Esophagus muscularis mucosa (tissue), 4 donors: ENCODE results near the gene TNRC18. TPM values are rescaled to one million over a fixed set of nuclear protein-coding genes. Genes with fewer than 3 reads are reported as not detected.
A peak's percentile ranks its signal among the peaks of the same experiment; 100 is the strongest.

Experiments
- DNase-seq: peaks from one replicate; pipeline ENCODE4 v3.0.0-alpha.2; 2017; ENCODE audit errors: extremely low spot score
- H3K27ac ChIP-seq, 4 donors: fragments of 200-600 bp; sonication (generic); replicated peaks in 1 of 4; 1 replicate in 3 of 4; 2 replicates in 1 of 4; pipeline ENCODE4 v1.5.1; 2016 to 2019; ENCODE audit warnings: mild to moderate bottlenecking in 1 of 4
- H3K27me3 ChIP-seq, 4 donors: fragments of 200-600 bp; sonication (generic); one replicate each; pipeline versions ENCODE4 v1.5.1 to v1.6.0; 2016 to 2019
- H3K36me3 ChIP-seq, 4 donors: fragments of 200-600 bp; sonication (generic); one replicate each; pipeline ENCODE4 v1.5.1; 2016 to 2019
- H3K4me1 ChIP-seq, 4 donors: fragments of 200-600 bp; sonication (generic); one replicate each; pipeline ENCODE4 v1.5.1; 2016 to 2019
- H3K4me3 ChIP-seq, 4 donors: fragments of 200-600 bp; sonication (generic); 1 replicate in 2 of 4; 2 replicates in 2 of 4; pipeline ENCODE4 v1.5.1; 2016 to 2019; ENCODE audit warnings: mild to moderate bottlenecking in 4 of 4, moderate library complexity in 1 of 4
- H3K9me3 ChIP-seq, 4 donors: fragments of 200-600 bp; sonication (generic); 1 replicate in 3 of 4; 2 replicates in 1 of 4; pipeline ENCODE4 v1.5.1; 2016 to 2019
- EP300 ChIP-seq: sonication (generic); formaldehyde crosslinking; IDR thresholded peaks from one replicate; pipeline ENCODE4 v1.6.1; 2017; ENCODE audit warnings: antibody characterized with exemption
- POLR2A ChIP-seq: fragments of 450-650 bp; IDR thresholded peaks from one replicate; pipeline ENCODE4 v1.6.1; 2017; ENCODE audit warnings: antibody characterized with exemption, moderate library complexity, mild to moderate bottlenecking, low read depth
- POLR2AphosphoS5 ChIP-seq, 2 donors: sonication (generic); formaldehyde crosslinking; IDR thresholded peaks; one replicate each; pipeline ENCODE4 v1.6.1; 2017; ENCODE audit warnings: antibody characterized with exemption in 2 of 2
- WGBS: methylation state at CpG from one replicate; pipeline ENCODE4 v1.1.5; 2018; 5-methylcytosine and 5-hydroxymethylcytosine counted together
- intact Hi-C: fragments of 100-400 bp; cut with DNase I; formaldehyde crosslinking; loops from one replicate; pipeline ENCODE4 v1.15.1; 2023
- total RNA-seq, 4 donors: library from RNA; depleted of rRNA; stranded (reverse); fragments of >200 nt; gene quantifications; one replicate each; pipeline versions ENCODE4 v1.1.0 to v1.2.1, GENCODE V29; 2016
- TF ChIP-seq, protein P1 (sequence below), 3 experiments: fragments of 200-600 bp in 2 of 3; fragments of 450-650 bp in 1 of 3; sonication (generic) in 2 of 3; IDR thresholded peaks; one replicate each; pipeline ENCODE4 v1.5.1; 2017 to 2019; ENCODE audit warnings: antibody characterized with exemption in 3 of 3, mild to moderate bottlenecking in 2 of 3, moderate library complexity in 1 of 3

TNRC18 gene
- total RNA-seq, 4 donors from 2014 or later = 101 to 277 (median 166) TPM

DNA sequence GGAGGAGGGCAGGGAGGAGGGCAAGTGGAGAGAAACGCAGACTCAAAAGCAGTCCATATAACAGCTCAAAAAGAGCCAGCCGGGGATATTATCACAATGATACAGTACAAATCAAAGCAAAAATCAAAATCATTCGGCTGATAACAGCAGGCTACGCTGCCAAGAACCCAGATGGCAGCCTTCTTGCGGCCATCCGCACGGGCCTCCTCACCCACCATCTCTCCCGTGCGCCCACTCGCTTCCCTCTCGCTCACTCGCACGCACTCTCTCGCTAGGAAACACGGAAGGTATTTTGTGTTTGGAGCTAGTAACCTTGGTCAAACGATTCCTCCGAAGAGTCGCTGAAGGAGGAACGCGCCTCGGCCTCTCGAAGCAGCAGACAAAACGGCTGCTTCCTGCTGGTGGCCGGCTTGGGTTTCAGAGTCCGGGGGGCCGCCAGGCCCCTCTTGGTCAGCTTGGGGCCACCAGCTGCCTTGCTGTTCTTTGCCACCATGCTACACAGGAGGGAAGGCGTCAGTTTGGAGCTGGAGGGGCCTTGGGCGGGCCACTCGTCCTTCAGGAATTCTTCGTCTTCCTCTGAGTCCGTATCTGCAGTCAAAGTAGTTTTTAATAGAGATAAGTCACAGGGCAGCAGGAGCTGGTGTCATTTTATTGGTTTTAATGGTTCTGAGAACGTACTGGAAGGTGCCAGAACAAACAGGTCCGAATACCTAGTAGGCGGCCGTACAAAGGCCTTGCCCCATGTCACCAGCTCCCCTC, 71.9 kb downstream of the TNRC18 start:
- no peaks in the 10 kb centered on the region for H3K27me3 ChIP-seq
- TF ChIP-seq POLR2A (no peak), POLR2AphosphoS5 (IDR thresholded peaks at IDR 0.05) (no peak), EP300 (no peak)
- TF ChIP-seq, protein P1, sequence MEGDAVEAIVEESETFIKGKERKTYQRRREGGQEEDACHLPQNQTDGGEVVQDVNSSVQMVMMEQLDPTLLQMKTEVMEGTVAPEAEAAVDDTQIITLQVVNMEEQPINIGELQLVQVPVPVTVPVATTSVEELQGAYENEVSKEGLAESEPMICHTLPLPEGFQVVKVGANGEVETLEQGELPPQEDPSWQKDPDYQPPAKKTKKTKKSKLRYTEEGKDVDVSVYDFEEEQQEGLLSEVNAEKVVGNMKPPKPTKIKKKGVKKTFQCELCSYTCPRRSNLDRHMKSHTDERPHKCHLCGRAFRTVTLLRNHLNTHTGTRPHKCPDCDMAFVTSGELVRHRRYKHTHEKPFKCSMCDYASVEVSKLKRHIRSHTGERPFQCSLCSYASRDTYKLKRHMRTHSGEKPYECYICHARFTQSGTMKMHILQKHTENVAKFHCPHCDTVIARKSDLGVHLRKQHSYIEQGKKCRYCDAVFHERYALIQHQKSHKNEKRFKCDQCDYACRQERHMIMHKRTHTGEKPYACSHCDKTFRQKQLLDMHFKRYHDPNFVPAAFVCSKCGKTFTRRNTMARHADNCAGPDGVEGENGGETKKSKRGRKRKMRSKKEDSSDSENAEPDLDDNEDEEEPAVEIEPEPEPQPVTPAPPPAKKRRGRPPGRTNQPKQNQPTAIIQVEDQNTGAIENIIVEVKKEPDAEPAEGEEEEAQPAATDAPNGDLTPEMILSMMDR (IDR thresholded peaks at IDR 0.05) = no peak
- H3K27ac ChIP-seq = peak overlapping the region in 3 of 4 donors; percentile 8 to 81 (median 49)
- DNase-seq = no peak
- intact Hi-C loops = no loop called here
- peaks cover 19 to 82% (median 73%) of the 10 kb centered on the region in 4 donors for H3K36me3 ChIP-seq
- H3K9me3 ChIP-seq = no peaks in the 10 kb centered on the region
- no peak overlapping the region for H3K4me3 ChIP-seq
- 86% methylated on average over 35 of the region's 35 CpGs for WGBS
- H3K4me1 ChIP-seq = peaks cover 27 to 88% (median 83%) of the 10 kb centered on the region in 4 donors

DNA sequence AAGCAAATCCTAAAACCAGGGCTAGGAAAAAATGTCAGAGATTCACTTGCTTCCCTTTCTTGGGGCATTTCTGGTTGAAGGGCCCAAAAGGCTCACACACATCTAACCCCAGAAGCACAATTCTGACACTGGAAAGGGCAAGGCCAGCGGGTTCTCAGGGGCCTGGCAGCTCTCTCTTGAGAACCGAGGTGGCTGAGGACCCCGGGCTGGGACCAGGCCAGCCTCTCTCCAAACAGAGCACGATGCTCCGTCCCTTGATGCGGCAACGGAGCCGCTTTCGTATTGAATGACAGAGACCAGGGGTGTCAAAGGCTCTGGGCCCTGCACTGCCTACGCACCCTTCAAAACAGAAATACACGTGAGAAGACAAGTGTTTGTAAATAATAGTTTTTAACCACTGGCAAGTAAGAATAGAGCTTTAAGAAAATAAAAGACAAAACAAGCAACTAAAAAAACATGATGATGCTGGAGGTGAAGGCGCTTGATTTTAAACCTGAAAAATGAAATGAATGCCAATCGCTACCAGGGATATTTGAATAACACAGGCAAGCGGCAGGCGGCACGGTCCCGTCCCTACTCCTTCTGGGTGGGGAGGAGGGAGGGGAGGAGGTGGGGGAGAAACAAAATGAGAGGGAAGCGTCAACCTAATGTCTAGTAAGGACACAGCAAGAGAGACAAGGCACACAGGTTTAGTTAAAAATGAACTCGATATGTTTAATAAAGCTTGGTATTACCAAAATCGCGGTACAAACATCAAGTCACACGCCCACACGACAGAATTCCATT, 72.8 kb downstream of the TNRC18 start:
- no peak for DNase-seq
- Histone ChIP-seq H3K9me3 (no peaks in the 10 kb centered on the region), H3K36me3 (peaks cover 16 to 83% (median 72%) of the 10 kb centered on the region in 4 donors), H3K4me3 (no peak overlapping the region), H3K4me1 (peaks cover 27 to 80% (median 75%) of the 10 kb centered on the region in 4 donors), H3K27ac (peak overlapping the region; percentile 49 to 81 (median 70)), H3K27me3 (no peaks in the 10 kb centered on the region)
- 75% methylated on average over 23 of the region's 23 CpGs for WGBS
- intact Hi-C loops = no loop called here
- TF ChIP-seq, protein P1 (IDR thresholded peaks at IDR 0.05) = no peak
- TF ChIP-seq EP300 (no peak), POLR2AphosphoS5 (IDR thresholded peaks at IDR 0.05) (no peak), POLR2A (no peak)

DNA sequence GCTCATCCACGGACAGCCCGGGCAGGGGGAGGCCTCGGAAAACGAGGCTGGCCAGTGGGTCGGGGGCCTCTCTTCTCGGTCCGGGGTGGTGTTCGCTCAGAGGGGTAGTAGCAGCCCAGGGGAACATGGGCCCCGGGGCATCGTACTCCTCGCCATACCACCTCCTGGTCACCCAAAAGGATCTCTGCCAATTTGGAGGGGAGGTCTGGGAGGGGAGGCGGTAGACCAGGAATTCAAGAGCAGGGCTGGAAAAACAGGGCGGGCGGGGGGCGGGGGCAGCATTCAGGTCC, 73.5 kb downstream of the TNRC18 start:
- Histone ChIP-seq H3K4me1 (peaks cover 21 to 73% (median 68%) of the 10 kb centered on the region in 4 donors), H3K36me3 (peaks cover 23 to 84% (median 73%) of the 10 kb centered on the region in 4 donors), H3K27ac (peak overlapping the region; percentile 49 to 73 (median 70)), H3K27me3 (no peaks in the 10 kb centered on the region), H3K9me3 (no peaks in the 10 kb centered on the region), H3K4me3 (no peak overlapping the region)
- intact Hi-C loops = no loop called here
- no peak for TF ChIP-seq POLR2A
- TF ChIP-seq, protein P1 (IDR thresholded peaks at IDR 0.05) = no peak
- TF ChIP-seq EP300 = no peak
- no peak for TF ChIP-seq POLR2AphosphoS5 (IDR thresholded peaks at IDR 0.05)
- WGBS = 82% methylated on average over 14 of the region's 15 CpGs
- DNase-seq = no peak

DNA sequence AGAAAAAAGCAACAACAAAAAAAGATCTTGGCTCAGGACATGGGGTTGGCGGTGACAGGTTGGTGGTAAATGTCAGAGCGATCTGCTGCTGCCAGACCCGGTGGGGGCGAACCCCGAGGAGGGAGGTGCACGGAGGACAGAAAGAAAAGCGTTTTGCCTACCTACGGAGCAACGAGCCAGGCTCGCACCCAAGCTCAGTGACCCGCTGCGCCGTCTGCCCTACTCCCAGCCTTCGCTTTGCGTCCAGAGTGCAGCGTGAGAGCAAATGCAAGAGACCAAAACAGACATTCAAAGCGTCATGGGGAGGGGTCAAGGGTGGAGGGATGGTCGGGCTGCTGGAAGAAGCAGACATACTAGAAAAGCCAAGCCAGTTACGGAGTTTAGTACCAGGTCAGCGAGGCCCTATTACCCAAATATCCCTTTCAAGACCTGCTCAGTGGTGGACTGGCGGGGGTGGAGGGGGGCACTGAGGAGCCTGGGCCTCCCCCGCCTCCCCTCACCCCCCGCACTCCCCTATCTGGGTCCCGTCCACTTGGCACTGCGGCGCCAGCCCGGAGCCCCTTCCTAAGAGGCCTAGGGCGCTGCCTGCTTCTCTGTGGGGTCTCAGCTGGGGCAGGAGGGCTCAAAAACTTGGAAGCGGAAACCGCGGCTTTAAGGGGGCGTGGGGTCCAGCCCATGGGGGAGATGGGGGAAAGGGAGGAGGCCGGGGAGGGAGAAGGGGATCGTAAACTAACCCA, 74.0 kb downstream of the TNRC18 start:
- 55% methylated on average over 25 of the region's 34 CpGs for WGBS
- no peak for TF ChIP-seq POLR2AphosphoS5 (IDR thresholded peaks at IDR 0.05)
- TF ChIP-seq POLR2A = no peak
- TF ChIP-seq, protein P1 (IDR thresholded peaks at IDR 0.05) = no peak
- no peak for TF ChIP-seq EP300
- peaks cover 16 to 68% (median 63%) of the 10 kb centered on the region in 4 donors for H3K4me1 ChIP-seq
- H3K27ac ChIP-seq = peak overlapping the region; percentile 49 to 73 (median 70)
- H3K9me3 ChIP-seq = peaks cover 0 to 5% (median 1%) of the 10 kb centered on the region in 4 donors
- no peak for DNase-seq
- intact Hi-C loops = no loop called here
- H3K4me3 ChIP-seq = no peak overlapping the region
- H3K36me3 ChIP-seq = peaks cover 28 to 89% (median 75%) of the 10 kb centered on the region in 4 donors
- no peaks in the 10 kb centered on the region for H3K27me3 ChIP-seq
